HepG2 (cell line): ENCODE measurements around the gene PPARA. TPM values are rescaled to one million over a fixed set of nuclear protein-coding genes. Genes with fewer than 3 reads are reported as not detected.
A peak's percentile ranks its signal among the peaks of the same experiment; 100 is the strongest.

Source experiments
- ATAC-seq: fragments of 200-7000 bp; cut with Tn5 transposase; 3 replicates; pipeline ENCODE4 v1.9.1; 2020; ENCODE audit warnings: mild to moderate bottlenecking, moderate library complexity
- BruUV-seq: library from RNA; stranded (reverse); fragments of 400-500 nt; replicated peaks from 2 replicates; lab custom pipeline; 2021; lab: Mats Ljungman, UMichigan
- CTCF ChIA-PET: fragments of 300-600 bp; formaldehyde crosslinking; extraction: SDS; loops from one replicate; lab custom pipeline; 2021; ENCODE audit warnings: low total read pairs, inconsistent platforms, low intra/inter-chr PET ratio; lab: Yijun Ruan, JAX
- POLR2A ChIA-PET: fragments of 350-600 bp; sonication (Branson Sonifier 250); formaldehyde crosslinking; loops from one replicate; lab custom pipeline; 2020; ENCODE audit warnings: antibody characterized with exemption, inconsistent platforms; lab: Yijun Ruan, JAX
- DNase-seq: peaks from one replicate; pipeline ENCODE4 v3.0.0-alpha.2; 2015; ENCODE audit warnings: low spot score
- FAIRE-seq: peaks from 3 replicates; lab custom pipeline; 2011; peaks lifted over from hg19 to GRCh38; lab: Jason Lieb, UNC
- H2AFZ ChIP-seq: one replicate; pipeline ENCODE4 v1.6.1; 2011; ENCODE audit warnings: low read length, inconsistent platforms
- H3K27ac ChIP-seq: fragments of 300-600 bp; 3 replicates; pipeline ENCODE4 v1.8.0; 2011; ENCODE audit warnings: mixed run types, mild to moderate bottlenecking, mixed read lengths, low read length, inconsistent platforms; ENCODE audit not compliant: insufficient read depth; ENCODE audit errors: extremely low read length
- H3K27me3 ChIP-seq, 2 experiments: fragments of 200-600 bp in 1 of 2; 2 replicates in 1 of 2; 3 replicates in 1 of 2; pipeline versions ENCODE4 v1.6.0 to v1.8.0; 2011; ENCODE audit warnings: low read length in 2 of 2, mild to moderate bottlenecking in 2 of 2, moderate library complexity in 2 of 2, inconsistent platforms in 1 of 2; ENCODE audit not compliant: insufficient read depth in 2 of 2, control insufficient read depth in 1 of 2
- H3K36me3 ChIP-seq, 2 experiments: fragments of 200-600 bp in 1 of 2; replicated peaks in 1 of 2; 2 replicates in 1 of 2; 3 replicates in 1 of 2; pipeline versions ENCODE4 v1.5.1 to v1.8.0; 2011; ENCODE audit warnings: low read length in 2 of 2, inconsistent platforms in 1 of 2; ENCODE audit not compliant: insufficient read depth in 2 of 2, control insufficient read depth in 1 of 2
- H3K4me1 ChIP-seq: 2 replicates; pipeline ENCODE4 v1.5.1; 2012; ENCODE audit warnings: low read length, inconsistent platforms; ENCODE audit not compliant: insufficient read depth
- H3K4me2 ChIP-seq: 2 replicates; pipeline ENCODE4 v1.6.0; 2011; ENCODE audit warnings: low read depth, low read length, inconsistent platforms
- H3K4me3 ChIP-seq, 3 experiments: fragments of 200-600 bp in 1 of 3; sonication (generic), shearing (Covaris generic) in 1 of 3; replicated peaks in 1 of 3; 2 replicates each; pipeline ENCODE4 v1.5.1; 2011 to 2016; ENCODE audit warnings: low read length in 3 of 3, inconsistent platforms in 2 of 3, low read depth in 2 of 3, mild to moderate bottlenecking in 2 of 3, control low read depth in 1 of 3, mixed read lengths in 1 of 3; ENCODE audit not compliant: insufficient read depth in 1 of 3
- H3K79me2 ChIP-seq: one replicate; pipeline ENCODE4 v1.6.1; 2011; ENCODE audit warnings: low read length, inconsistent platforms; ENCODE audit not compliant: insufficient read depth
- H3K9ac ChIP-seq: 2 replicates; pipeline ENCODE4 v1.6.0; 2011; ENCODE audit warnings: mild to moderate bottlenecking, low read depth, low read length, inconsistent platforms; ENCODE audit not compliant: insufficient read depth
- H3K9me3 ChIP-seq: 2 replicates; pipeline ENCODE4 v1.5.1; 2012; ENCODE audit warnings: mild to moderate bottlenecking, low read length
- H4K20me1 ChIP-seq: 2 replicates; pipeline ENCODE4 v1.6.0; 2011; ENCODE audit warnings: inconsistent platforms, mild to moderate bottlenecking, low read length, moderate library complexity; ENCODE audit not compliant: insufficient read depth
- MIER3 ChIP-seq: IDR thresholded peaks from 2 replicates; pipeline ENCODE4 v1.6.1; 2016; ENCODE audit warnings: missing compliant biosample characterization, borderline replicate concordance
- NFRKB ChIP-seq: fragments of 450-650 bp; IDR thresholded peaks from 2 replicates; pipeline ENCODE4 v1.6.1; 2017
- RFX1 ChIP-seq: fragments of 450-650 bp; IDR thresholded peaks from 2 replicates; pipeline ENCODE4 v1.6.1; 2017
- ZBTB33 ChIP-seq: sonication (generic); formaldehyde crosslinking; IDR thresholded peaks from 2 replicates; pipeline ENCODE4 v1.4.0; 2020; ENCODE audit warnings: missing genetic modification reagents
- ZFYVE20 ChIP-seq: sonication (generic); formaldehyde crosslinking; IDR thresholded peaks from 2 replicates; pipeline ENCODE4 v1.8.0; 2023; ENCODE audit warnings: low read depth, mild to moderate bottlenecking, moderate library complexity, missing genetic modification reagents, borderline replicate concordance
- ZMYM3 ChIP-seq: sonication (generic); formaldehyde crosslinking; IDR thresholded peaks from 2 replicates; pipeline ENCODE4 v1.5.1; 2020; ENCODE audit warnings: mild to moderate bottlenecking, missing genetic modification reagents
- ZNF12 ChIP-seq: sonication (generic); formaldehyde crosslinking; IDR thresholded peaks from 2 replicates; pipeline ENCODE4 v1.5.0; 2020; ENCODE audit warnings: missing genetic modification reagents
- ZNF737 ChIP-seq: sonication (generic); formaldehyde crosslinking; IDR thresholded peaks from 2 replicates; pipeline ENCODE4 v1.5.0; 2020; ENCODE audit warnings: missing genetic modification reagents, mild to moderate bottlenecking, borderline replicate concordance
- WGBS: methylation state at CpG from one replicate; pipeline ENCODE4 v1.1.6; 2017; ENCODE audit warnings: low lambda C conversion rate; 5-methylcytosine and 5-hydroxymethylcytosine counted together
- in situ Hi-C: cut with HindIII; loops from 2 replicates; pipeline ENCODE4 v1.10.0; 2017; ENCODE audit warnings: low pct_unique_long_range_greater_than_20kb; ENCODE audit not compliant: extremely low pct_ligation_motif_present
- intact Hi-C: fragments of 100-400 bp; cut with micrococcal nuclease; formaldehyde crosslinking; loops from one replicate; pipeline ENCODE4 v1.10.0; 2022; ENCODE audit not compliant: unreplicated experiment
- polyA plus RNA-seq, 8 experiments: library from polyadenylated mRNA; depleted of rRNA in 3 of 8; stranded (reverse) in 7 of 8; unstranded in 1 of 8; fragments of >200 nt; fragmentation: Illumina TruSeq in 4 of 8; extraction: Trizol in 4 of 8; gene quantifications; 2 replicates each; pipeline versions ENCODE4 v1.2.1 to v1.2.3, GENCODE V29; 2011 to 2016; ENCODE audit warnings: low read depth in 4 of 8, missing spikeins in 1 of 8, mixed read lengths in 1 of 8; ENCODE audit not compliant: insufficient read depth in 1 of 8
- total RNA-seq, 5 experiments: library from RNA; depleted of rRNA; stranded (reverse); fragments of >200 nt; fragmentation: Illumina TruSeq; extraction: Trizol; gene quantifications; 2 replicates each; pipeline ENCODE4 v1.2.3, GENCODE V29; 2016; ENCODE audit warnings: low read depth in 1 of 5

PPARA gene
- total and polyA plus RNA-seq, 2 of the 13 experiments (the other 11 are each of a cell fraction or from before 2014, with no cell fraction given) = 18.2 to 24.7 TPM

- intact Hi-C loops = no loop called here
- no peak for FAIRE-seq
These were observed 35.0 kb upstream of the PPARA start for GRCh38 chr22:46115388-46115678.

GRCh38 chr22:46115755-46116490, 34.4 kb upstream of the PPARA start:
- no peaks in the 10 kb centered on the region for H3K36me3 ChIP-seq
- H3K4me3 ChIP-seq = no peak overlapping the region
- 0 out of 2 replicates have a peak, but pooled peaks have one; percentile 18 for TF ChIP-seq ZBTB33 (CRISPR knock-in tag)
- no peak for TF ChIP-seq ZNF737
- no peak for TF ChIP-seq NFRKB
- no peaks in the 10 kb centered on the region for H3K9me3 ChIP-seq
- H3K27ac ChIP-seq = no peak overlapping the region
- no peak overlapping the region for H2AFZ ChIP-seq
- FAIRE-seq (no peak), ATAC-seq (no peak), DNase-seq (no peak)
- intact Hi-C loops = loop anchor here (1.0 kb wide), 2 partner anchors 110 to 122 kb away; no protein-coding TSS in a partner anchor
- no TSS peak for BruUV-seq
- H3K79me2 ChIP-seq = no peaks in the 10 kb centered on the region
- H3K27me3 ChIP-seq = peaks cover 2 to 40% of the 10 kb centered on the region in 2 experiments; a peak in 3 of 5 replicates
- peaks cover 26% of the 10 kb centered on the region for H3K4me1 ChIP-seq
- no peak overlapping the region for H3K9ac ChIP-seq
- CTCF ChIA-PET = interaction anchor here (1.4 to 4.8 kb wide), 6 partner anchors 15 to 121 kb away, joined by 3 to 92 read pairs (median 20); no protein-coding TSS in a partner anchor
- H3K4me2 ChIP-seq = 0 out of 2 replicates have a peak overlapping the region, but pooled peaks have one; percentile 7
- in situ Hi-C loops = loop anchor here (25.0 kb wide), 1 partner anchor 479 kb away; no protein-coding TSS in a partner anchor
- 25% methylated on average over 15 of the region's 23 CpGs for WGBS
- no peaks in the 10 kb centered on the region for H4K20me1 ChIP-seq
- POLR2A ChIA-PET = interaction anchor here (1.4 kb wide), 1 partner anchor 110 kb away, joined by 3 read pairs; no protein-coding TSS in a partner anchor

More at GRCh38 chr22:46115388-46115678, 35.0 kb upstream of the PPARA start:
- no peak overlapping the region for H2AFZ ChIP-seq
- H4K20me1 ChIP-seq = no peaks in the 10 kb centered on the region
- peaks cover 2 to 37% of the 10 kb centered on the region in 2 experiments; a peak in 3 of 5 replicates for H3K27me3 ChIP-seq
- in situ Hi-C loops = loop anchor here (25.0 kb wide), 1 partner anchor 478 kb away; no protein-coding TSS in a partner anchor
- no peak for TF ChIP-seq RFX1
- no peak for TF ChIP-seq ZNF12 (CRISPR knock-in tag)
- no peak for TF ChIP-seq MIER3 (CRISPR knock-in tag)
- no peak for TF ChIP-seq ZFYVE20 (CRISPR knock-in tag)
- no peak for TF ChIP-seq ZMYM3
- no peak overlapping the region for H3K4me2 ChIP-seq
- H3K27ac ChIP-seq = no peak overlapping the region
- no peak overlapping the region for H3K9ac ChIP-seq
- no peaks in the 10 kb centered on the region for H3K36me3 ChIP-seq
- no peak for DNase-seq
- peaks cover 26% of the 10 kb centered on the region for H3K4me1 ChIP-seq
- no peaks in the 10 kb centered on the region for H3K9me3 ChIP-seq
- H3K4me3 ChIP-seq = no peak overlapping the region
- BruUV-seq = no TSS peak
- ATAC-seq = no peak
- H3K79me2 ChIP-seq = no peaks in the 10 kb centered on the region
- 41% methylated on average over 3 of the region's 4 CpGs for WGBS
- POLR2A ChIA-PET = interaction anchor here (0.6 to 1.2 kb wide), 2 partner anchors 109 to 813 kb away, joined by 3 read pairs; no protein-coding TSS in a partner anchor
- CTCF ChIA-PET = interaction anchor here (1.6 to 4.8 kb wide), 4 partner anchors 15 to 121 kb away, joined by 3 to 92 read pairs (median 60); no protein-coding TSS in a partner anchor
